Mononuclear cell (primary cell): Measurements from ENCODE around the gene CTBP1. TPM values are rescaled to one million over a fixed set of nuclear protein-coding genes. Genes with fewer than 3 reads are reported as not detected.

ENCODE experiments used
- H3K27me3 ChIP-seq: 2 replicates; pipeline ENCODE4 v1.6.0; 2011; ENCODE audit warnings: low read length, control low read depth; ENCODE audit not compliant: insufficient read depth
- H3K4me1 ChIP-seq: 2 replicates; pipeline ENCODE4 v1.5.1; 2011; ENCODE audit warnings: mild to moderate bottlenecking, low read length, control low read depth; ENCODE audit not compliant: insufficient read depth
- H3K4me3 ChIP-seq: 2 replicates; pipeline ENCODE4 v1.5.1; 2011; ENCODE audit warnings: mild to moderate bottlenecking, low read length, moderate library complexity
- H3K9me3 ChIP-seq: 2 replicates; pipeline ENCODE4 v1.5.1; 2011; ENCODE audit warnings: low read depth, mild to moderate bottlenecking, control low read depth, low read length
- total RNA-seq: library from RNA; depleted of rRNA; stranded (reverse); fragments of >200 nt; gene quantifications from one replicate; pipeline ENCODE4 v1.2.3, GENCODE V29; 2012

CTBP1 gene
- total RNA-seq, 1 donor = 125 TPM

GRCh38 chr4:1218634-1219565 is 30.0 kb downstream of the CTBP1 start:
- Histone ChIP-seq H3K27me3 (no peaks in the 10 kb centered on the region), H3K9me3 (no peaks in the 10 kb centered on the region), H3K4me3 (no peak overlapping the region), H3K4me1 (peaks cover 51% of the 10 kb centered on the region)

- Histone ChIP-seq H3K4me1 (peaks cover 51% of the 10 kb centered on the region), H3K4me3 (no peak overlapping the region), H3K9me3 (no peaks in the 10 kb centered on the region), H3K27me3 (no peaks in the 10 kb centered on the region)
These were observed 31.6 kb downstream of the CTBP1 start for GRCh38 chr4:1217366-1217765.

GRCh38 chr4:1216869-1217294 is 32.0 kb downstream of the CTBP1 start:
- Histone ChIP-seq H3K4me1 (peaks cover 51% of the 10 kb centered on the region), H3K4me3 (no peak overlapping the region), H3K9me3 (no peaks in the 10 kb centered on the region), H3K27me3 (no peaks in the 10 kb centered on the region)

GRCh38 chr4:1216076-1216614 is 32.8 kb downstream of the CTBP1 start:
- Histone ChIP-seq H3K9me3 (no peaks in the 10 kb centered on the region), H3K4me3 (no peak overlapping the region), H3K4me1 (peaks cover 51% of the 10 kb centered on the region), H3K27me3 (no peaks in the 10 kb centered on the region)

GRCh38 chr4:1215141-1216075 is 33.5 kb downstream of the CTBP1 start:
- Histone ChIP-seq H3K27me3 (no peaks in the 10 kb centered on the region), H3K9me3 (no peaks in the 10 kb centered on the region), H3K4me1 (peaks cover 49% of the 10 kb centered on the region), H3K4me3 (no peak overlapping the region)

DNA sequence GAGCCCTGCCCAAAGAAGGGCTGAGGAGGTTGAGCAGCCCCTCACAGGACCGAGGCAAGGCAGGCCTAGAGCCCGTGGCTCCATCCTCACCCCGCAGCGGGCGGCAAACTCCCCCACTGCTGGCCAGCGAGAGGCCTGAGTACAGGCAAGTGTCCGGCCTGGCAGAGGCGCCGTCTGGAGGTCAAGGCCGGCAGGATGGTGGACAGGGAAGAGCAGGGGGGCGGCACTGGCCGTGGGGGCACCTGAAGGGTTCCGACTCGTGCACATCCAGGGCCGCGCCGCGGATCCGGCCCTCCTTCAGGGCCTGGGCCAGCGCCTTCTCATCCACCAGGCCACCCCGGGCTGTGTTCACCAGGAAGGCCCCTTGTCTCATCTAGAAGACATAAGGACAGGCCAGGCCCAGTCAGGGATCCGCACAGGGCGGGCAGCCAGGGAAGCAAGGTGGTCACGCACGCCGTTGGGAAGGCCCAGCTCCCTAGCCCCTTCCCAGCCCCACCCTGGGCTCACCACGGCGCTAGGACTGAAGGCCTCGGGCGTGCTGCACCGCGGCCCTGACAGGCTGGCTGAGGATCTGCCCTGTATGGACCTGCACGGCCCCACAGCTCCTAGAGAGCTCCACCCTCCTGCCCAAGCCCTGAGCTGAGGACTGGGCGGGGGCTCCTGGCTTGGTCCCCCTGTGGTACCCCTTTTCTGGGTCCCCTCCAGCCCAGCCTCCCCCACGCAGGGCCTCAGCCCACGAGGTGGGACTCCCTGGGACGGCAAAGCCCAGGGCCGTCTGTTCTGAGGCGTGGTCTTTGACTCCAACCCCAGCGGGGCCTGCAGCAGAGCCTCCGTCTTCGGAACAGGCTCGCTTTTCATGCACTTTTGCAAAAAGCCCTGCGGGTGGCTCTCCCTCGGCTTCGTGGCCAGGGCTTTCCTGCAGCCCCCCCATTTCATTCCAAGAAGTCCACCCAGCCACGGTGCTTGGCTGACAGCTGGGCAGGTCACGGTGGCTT is 34.5 kb downstream of the CTBP1 start:
- H3K4me3 ChIP-seq = no peak overlapping the region
- peaks cover 40% of the 10 kb centered on the region for H3K4me1 ChIP-seq
- no peaks in the 10 kb centered on the region for H3K27me3 ChIP-seq
- no peaks in the 10 kb centered on the region for H3K9me3 ChIP-seq

GRCh38 chr4:1213336-1213995 is 35.5 kb downstream of the CTBP1 start:
- Histone ChIP-seq H3K27me3 (no peaks in the 10 kb centered on the region), H3K4me1 (peaks cover 30% of the 10 kb centered on the region), H3K4me3 (no peak overlapping the region), H3K9me3 (no peaks in the 10 kb centered on the region)

GRCh38 chr4:1212546-1213335 is 36.2 kb downstream of the CTBP1 start:
- Histone ChIP-seq H3K27me3 (no peaks in the 10 kb centered on the region), H3K4me3 (no peak overlapping the region), H3K4me1 (peaks cover 23% of the 10 kb centered on the region), H3K9me3 (no peaks in the 10 kb centered on the region)

DNA sequence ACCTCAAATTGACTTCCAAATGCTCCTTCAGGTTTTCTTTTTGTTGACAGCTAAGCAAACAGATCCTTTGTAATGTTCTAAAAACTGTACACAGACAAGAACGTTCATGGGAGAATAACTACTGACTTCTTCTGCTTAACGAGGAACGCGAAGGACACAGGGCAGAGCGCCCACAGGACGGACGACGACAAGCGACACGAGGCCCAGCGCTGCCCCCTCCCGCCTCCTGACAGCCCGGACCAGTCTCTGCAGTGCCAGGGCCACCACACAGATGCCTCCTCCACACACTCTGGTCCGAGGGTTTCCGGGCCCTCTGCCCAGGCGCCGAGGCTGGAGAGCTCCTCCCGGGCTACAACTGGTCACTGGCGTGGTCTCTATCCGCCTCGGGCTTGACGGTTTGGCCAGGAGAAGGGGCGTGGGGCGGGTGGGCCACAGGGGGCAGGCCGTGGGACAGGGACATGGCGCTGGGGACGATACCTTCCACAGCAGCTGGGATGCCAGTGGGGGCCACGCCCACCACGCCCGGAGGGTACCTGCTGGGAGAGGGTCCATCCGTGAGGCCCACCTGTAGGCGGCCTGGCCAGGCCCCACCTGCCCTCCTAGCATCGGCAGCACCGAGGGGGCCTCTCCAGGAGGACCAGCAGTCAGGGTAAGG is 36.9 kb downstream of the CTBP1 start:
- H3K27me3 ChIP-seq = no peaks in the 10 kb centered on the region
- H3K4me3 ChIP-seq = no peak overlapping the region
- peaks cover 16% of the 10 kb centered on the region for H3K4me1 ChIP-seq
- H3K9me3 ChIP-seq = no peaks in the 10 kb centered on the region

DNA sequence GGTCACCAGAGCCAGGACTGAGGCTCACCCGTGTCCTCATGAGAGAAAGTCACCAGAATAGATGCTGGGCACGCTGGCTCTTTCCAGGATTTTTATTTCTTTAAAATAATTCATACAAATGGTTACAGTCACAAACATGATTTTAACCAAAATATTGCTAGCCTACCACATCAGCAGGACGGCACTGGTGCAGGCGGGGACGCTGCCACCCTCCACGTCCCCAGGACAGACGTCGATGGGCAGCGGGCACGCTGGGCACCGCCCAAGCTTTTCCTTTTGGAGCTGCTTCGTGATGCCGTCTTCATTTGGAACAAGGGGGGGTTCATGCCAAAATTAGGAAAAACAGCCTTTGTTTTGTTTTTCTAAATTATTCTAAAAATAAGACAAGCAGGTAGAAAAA is 37.6 kb downstream of the CTBP1 start:
- Histone ChIP-seq H3K27me3 (no peaks in the 10 kb centered on the region), H3K4me1 (peaks cover 9% of the 10 kb centered on the region), H3K9me3 (no peaks in the 10 kb centered on the region), H3K4me3 (no peak overlapping the region)

- H3K4me1 ChIP-seq = peaks cover 6% of the 10 kb centered on the region
- H3K4me3 ChIP-seq = no peak overlapping the region
- no peaks in the 10 kb centered on the region for H3K9me3 ChIP-seq
- no peaks in the 10 kb centered on the region for H3K27me3 ChIP-seq
These were observed 38.0 kb downstream of the CTBP1 start for GRCh38 chr4:1210971-1211370.

DNA sequence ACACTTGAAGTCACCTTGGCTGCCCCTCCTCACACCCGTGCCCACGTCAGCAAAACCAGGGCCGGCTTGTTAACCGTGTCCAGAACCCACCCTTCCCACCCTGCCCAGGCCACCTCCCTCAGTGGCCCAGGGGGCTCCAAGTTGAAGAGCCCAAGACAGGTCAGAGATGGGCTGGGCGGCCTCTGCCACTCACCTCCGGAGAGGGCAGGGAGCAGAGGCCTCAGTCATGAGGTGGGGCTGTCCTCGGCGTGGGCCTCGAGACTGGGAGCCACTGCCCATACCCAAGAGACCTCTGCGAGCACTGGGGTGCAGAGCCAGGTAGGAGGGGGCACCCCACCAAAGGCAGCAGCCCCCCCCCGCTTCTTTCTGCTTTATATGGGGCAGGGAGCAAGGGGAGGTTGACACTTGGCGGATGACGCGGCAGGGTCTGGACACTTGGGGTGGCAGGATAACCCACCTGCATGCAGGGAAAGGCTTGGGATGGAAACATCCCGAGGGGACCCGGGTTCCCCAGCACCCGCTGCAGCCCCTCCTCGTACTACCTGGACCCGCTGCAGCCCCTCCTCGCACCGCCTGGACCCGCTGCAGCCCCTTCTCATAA is 38.6 kb downstream of the CTBP1 start:
- Histone ChIP-seq H3K4me3 (no peak overlapping the region), H3K4me1 (peaks cover 7% of the 10 kb centered on the region), H3K9me3 (no peaks in the 10 kb centered on the region), H3K27me3 (no peaks in the 10 kb centered on the region)
